HEK293 (cell line): Measurements from ENCODE around the gene USP9Y.

Experiments
- CTCF ChIA-PET: fragments of 350-600 bp; formaldehyde crosslinking; extraction: SDS; loops from one replicate; lab custom pipeline; 2021; ENCODE audit warnings: antibody characterized with exemption; lab: Yijun Ruan, JAX
- POLR2A ChIA-PET: fragments of 300-600 bp; formaldehyde crosslinking; extraction: SDS; loops from one replicate; lab custom pipeline; 2020; ENCODE audit warnings: antibody characterized with exemption, inconsistent platforms; lab: Yijun Ruan, JAX
- H3K27ac ChIP-seq: fragments of 200-500 bp; sonication (Bioruptor generic); 2 replicates; pipeline ENCODE4 v1.5.1; 2014; ENCODE audit warnings: low read depth, low read length, control low read depth, inconsistent platforms; ENCODE audit errors: extremely low read depth
- H3K36me3 ChIP-seq, 2 experiments: fragments of 200-500 bp in 1 of 2; sonication (Bioruptor generic) in 1 of 2; 1 replicate in 1 of 2; 2 replicates in 1 of 2; pipeline ENCODE4 v1.5.1; 2014 to 2017; ENCODE audit warnings: inconsistent platforms in 2 of 2, low read length in 2 of 2; ENCODE audit not compliant: control insufficient read depth in 2 of 2, insufficient read depth in 1 of 2
- H3K4me1 ChIP-seq: fragments of 200-500 bp; sonication (Bioruptor generic); 2 replicates; pipeline ENCODE4 v1.5.1; 2014; ENCODE audit warnings: mild to moderate bottlenecking, low read length, inconsistent platforms; ENCODE audit not compliant: control insufficient read depth, insufficient read depth
- H3K4me3 ChIP-seq: 2 replicates; pipeline ENCODE4 v1.5.1; 2011; ENCODE audit warnings: low read depth, mild to moderate bottlenecking, control low read depth, low read length, moderate library complexity
- H3K9me3 ChIP-seq: fragments of 200-500 bp; sonication (Bioruptor generic); 2 replicates; pipeline ENCODE4 v1.5.1; 2014; ENCODE audit warnings: low read depth, low read length, inconsistent platforms; ENCODE audit not compliant: control insufficient read depth, insufficient read depth
- KLF1 ChIP-seq: fragments of 450-650 bp; formaldehyde crosslinking; IDR thresholded peaks from 2 replicates; pipeline ENCODE4 v1.5.1; 2016; ENCODE audit warnings: missing biosample characterization, missing genetic modification characterization
- OSR2 ChIP-seq: fragments of 450-650 bp; formaldehyde crosslinking; IDR thresholded peaks from 2 replicates; pipeline ENCODE4 v1.5.1; 2016; ENCODE audit warnings: missing biosample characterization, missing genetic modification characterization
- OVOL3 ChIP-seq: fragments of 450-650 bp; formaldehyde crosslinking; IDR thresholded peaks from 2 replicates; pipeline ENCODE4 v1.5.1; 2016; ENCODE audit warnings: missing biosample characterization, missing genetic modification characterization
- PBX3 ChIP-seq: sonication (generic); formaldehyde crosslinking; IDR thresholded peaks from 2 replicates; pipeline ENCODE4 v1.8.1; 2022; ENCODE audit warnings: mild to moderate bottlenecking, moderate library complexity, missing genetic modification reagents
- PRDM1 ChIP-seq: fragments of 450-650 bp; formaldehyde crosslinking; IDR thresholded peaks from 2 replicates; pipeline ENCODE4; 2016; ENCODE audit warnings: missing biosample characterization, missing genetic modification characterization
- SCRT1 ChIP-seq: fragments of 450-650 bp; formaldehyde crosslinking; IDR thresholded peaks from 2 replicates; pipeline ENCODE4 v1.5.1; 2016; ENCODE audit warnings: missing biosample characterization, missing genetic modification characterization, borderline replicate concordance
- SETDB1 ChIP-seq: IDR thresholded peaks from one replicate; pipeline ENCODE4 v1.6.1; 2017; ENCODE audit warnings: mild to moderate bottlenecking, low read length, moderate library complexity, mixed read lengths; ENCODE audit not compliant: insufficient read length
- SP7 ChIP-seq: fragments of 450-650 bp; formaldehyde crosslinking; IDR thresholded peaks from 2 replicates; pipeline ENCODE4 v1.5.1; 2016; ENCODE audit warnings: missing biosample characterization, missing genetic modification characterization
- WT1 ChIP-seq: fragments of 450-650 bp; formaldehyde crosslinking; IDR thresholded peaks from 2 replicates; pipeline ENCODE4 v1.5.1; 2016; ENCODE audit warnings: missing biosample characterization, missing genetic modification characterization
- ZBTB26 ChIP-seq: fragments of 450-650 bp; formaldehyde crosslinking; optimal IDR thresholded peaks from 2 replicates; pipeline ENCODE3; 2016; ENCODE audit warnings: missing biosample characterization, mild to moderate bottlenecking, missing genetic modification characterization
- ZBTB6 ChIP-seq: fragments of 450-650 bp; formaldehyde crosslinking; IDR thresholded peaks from 2 replicates; pipeline ENCODE4 v1.5.1; 2017; ENCODE audit warnings: missing biosample characterization, missing genetic modification characterization
- ZBTB7A ChIP-seq: fragments of 450-650 bp; formaldehyde crosslinking; IDR thresholded peaks from 2 replicates; pipeline ENCODE4 v1.5.1; 2016; ENCODE audit warnings: low read depth, missing biosample characterization, missing genetic modification characterization
- ZBTB8A ChIP-seq: fragments of 450-650 bp; formaldehyde crosslinking; IDR thresholded peaks from 2 replicates; pipeline ENCODE4 v1.5.1; 2016; ENCODE audit warnings: missing biosample characterization, missing genetic modification characterization
- ZFP37 ChIP-seq: fragments of 450-650 bp; formaldehyde crosslinking; IDR thresholded peaks from 2 replicates; pipeline ENCODE4 v1.5.1; 2016; ENCODE audit warnings: missing biosample characterization, missing genetic modification characterization
- ZFP69B ChIP-seq: fragments of 450-650 bp; formaldehyde crosslinking; IDR thresholded peaks from 2 replicates; pipeline ENCODE4 v1.5.1; 2016; ENCODE audit warnings: missing biosample characterization, missing genetic modification characterization
- ZNF114 ChIP-seq: fragments of 450-650 bp; formaldehyde crosslinking; IDR thresholded peaks from 2 replicates; pipeline ENCODE4 v1.5.0; 2017; ENCODE audit warnings: missing biosample characterization, missing genetic modification characterization
- ZNF18 ChIP-seq: fragments of 450-650 bp; formaldehyde crosslinking; IDR thresholded peaks from 2 replicates; pipeline ENCODE4 v1.5.1; 2016; ENCODE audit warnings: missing biosample characterization, missing genetic modification characterization
- ZNF211 ChIP-seq: fragments of 450-650 bp; formaldehyde crosslinking; IDR thresholded peaks from 2 replicates; pipeline ENCODE4 v1.5.1; 2016; ENCODE audit warnings: low read depth, missing biosample characterization, missing genetic modification characterization
- ZNF24 ChIP-seq: fragments of 450-650 bp; formaldehyde crosslinking; IDR thresholded peaks from 2 replicates; pipeline ENCODE4 v1.5.1; 2016; ENCODE audit warnings: missing biosample characterization, missing genetic modification characterization
- ZNF341 ChIP-seq: fragments of 450-650 bp; formaldehyde crosslinking; IDR thresholded peaks from 2 replicates; pipeline ENCODE4; 2016; ENCODE audit warnings: low read depth, missing biosample characterization, missing genetic modification characterization
- ZNF350 ChIP-seq: fragments of 450-650 bp; formaldehyde crosslinking; IDR thresholded peaks from 2 replicates; pipeline ENCODE4 v1.5.0; 2017; ENCODE audit warnings: missing biosample characterization, mild to moderate bottlenecking, missing genetic modification characterization
- ZNF354C ChIP-seq: fragments of 450-650 bp; formaldehyde crosslinking; IDR thresholded peaks from 2 replicates; pipeline ENCODE4 v1.5.1; 2016; ENCODE audit warnings: missing biosample characterization, missing genetic modification characterization, low read depth, borderline replicate concordance
- ZNF416 ChIP-seq: fragments of 450-650 bp; formaldehyde crosslinking; IDR thresholded peaks from 2 replicates; pipeline ENCODE4 v1.5.1; 2016; ENCODE audit warnings: missing biosample characterization, missing genetic modification characterization
- ZNF48 ChIP-seq: fragments of 450-650 bp; formaldehyde crosslinking; IDR thresholded peaks from 2 replicates; pipeline ENCODE4 v1.5.1; 2016; ENCODE audit warnings: missing biosample characterization, missing genetic modification characterization
- ZNF571 ChIP-seq: fragments of 450-650 bp; formaldehyde crosslinking; IDR thresholded peaks from 2 replicates; pipeline ENCODE4 v1.5.0; 2017; ENCODE audit warnings: missing biosample characterization, missing genetic modification characterization
- ZNF692 ChIP-seq: fragments of 450-650 bp; formaldehyde crosslinking; IDR thresholded peaks from 2 replicates; pipeline ENCODE4 v1.5.1; 2016; ENCODE audit warnings: missing biosample characterization, missing genetic modification characterization
- ZNF704 ChIP-seq: fragments of 450-650 bp; formaldehyde crosslinking; IDR thresholded peaks from 2 replicates; pipeline ENCODE4 v1.5.1; 2016; ENCODE audit warnings: missing biosample characterization, missing genetic modification characterization

Gene USP9Y

GRCh38 chrY:12826791-12827190 is 125.8 kb downstream of the USP9Y start (continued):
- TF ChIP-seq ZNF692 (no peak), ZNF341 (no peak), PBX3 (CRISPR knock-in tag) (no peak)

GRCh38 chrY:12833284-12833683 is 132.3 kb downstream of the USP9Y start:
- no peaks in the 10 kb centered on the region for H3K36me3 ChIP-seq
- no peaks in the 10 kb centered on the region for H3K4me1 ChIP-seq
- no peak for TF ChIP-seq ZBTB8A (tag by site-specific recombination)
- no peak for TF ChIP-seq SCRT1 (tag by site-specific recombination)
- no peak for TF ChIP-seq ZNF354C (tag by site-specific recombination)
- TF ChIP-seq PRDM1, result no peak
- TF ChIP-seq KLF1 (tag by site-specific recombination), result no peak
- no peak for TF ChIP-seq ZFP69B (tag by site-specific recombination)
- TF ChIP-seq ZNF24 (tag by site-specific recombination), result no peak
- TF ChIP-seq ZNF571 (tag by site-specific recombination), result no peak
- no peak for TF ChIP-seq SP7
- no peak for TF ChIP-seq ZNF114
- TF ChIP-seq ZBTB26 (tag by site-specific recombination), result no peak
- no peak for TF ChIP-seq ZNF350 (tag by site-specific recombination)
- no peak for TF ChIP-seq SETDB1
- no peak for TF ChIP-seq ZNF48 (tag by site-specific recombination)
- TF ChIP-seq WT1, result no peak
- no peak for TF ChIP-seq OSR2 (tag by site-specific recombination)
- no peak for TF ChIP-seq ZNF704 (tag by site-specific recombination)
- TF ChIP-seq, all 188 proteins: peak for 0
- ChIA-PET CTCF (no interaction called here), POLR2A (no interaction called here)
- Histone ChIP-seq H3K9me3 (no peaks in the 10 kb centered on the region), H3K4me3 (no peak overlapping the region), H3K27ac (no peak overlapping the region)

GRCh38 chrY:12837550-12837949 is 136.5 kb downstream of the USP9Y start:
- Histone ChIP-seq H3K27ac (no peak overlapping the region), H3K9me3 (no peaks in the 10 kb centered on the region), H3K4me1 (no peaks in the 10 kb centered on the region), H3K4me3 (no peak overlapping the region), H3K36me3 (no peaks in the 10 kb centered on the region)
- ChIA-PET CTCF (no interaction called here), POLR2A (no interaction called here)
- no peak for TF ChIP-seq OVOL3 (tag by site-specific recombination)
- TF ChIP-seq ZBTB6 (tag by site-specific recombination), result no peak
- TF ChIP-seq ZBTB7A (tag by site-specific recombination), result no peak
- TF ChIP-seq ZFP37 (tag by site-specific recombination), result no peak
- TF ChIP-seq ZNF416 (tag by site-specific recombination), result no peak
- TF ChIP-seq ZNF211, result no peak
- no peak for TF ChIP-seq ZNF18 (tag by site-specific recombination)
